GM18498 (cell line): ENCODE measurements around the gene UGT1A10.
"Not testable (repeated sequence)": the region's sequence is repeated elsewhere in the genome, so short reads cannot be mapped to it uniquely, and the experiment has no call there.

Experiments
- ATAC-seq: cut with Tn5 transposase; IDR thresholded peaks from one replicate; pipeline ENCODE4 v1.9.1; 2021; ENCODE audit warnings: mild to moderate bottlenecking, moderate library complexity; ENCODE audit not compliant: unreplicated experiment

The UGT1A10 gene

DNA sequence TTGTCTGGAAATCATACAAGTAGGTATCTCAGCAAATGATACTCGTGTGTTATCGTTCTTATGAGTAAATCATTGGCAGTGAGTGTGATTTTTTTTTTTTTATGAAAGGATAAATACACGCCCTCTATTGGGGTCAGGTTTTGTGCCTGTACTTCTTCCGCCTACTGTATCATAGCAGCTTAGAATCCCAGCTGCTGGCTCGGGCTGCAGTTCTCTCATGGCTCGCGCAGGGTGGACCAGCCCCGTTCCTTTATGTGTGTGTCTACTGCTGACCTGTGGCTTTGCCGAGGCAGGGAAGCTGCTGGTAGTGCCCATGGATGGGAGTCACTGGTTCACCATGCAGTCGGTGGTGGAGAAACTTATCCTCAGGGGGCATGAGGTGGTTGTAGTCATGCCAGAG lies at the start of gene UGT1A10:
UGT1A10 (plus strand) TSS at position 143 of the 400 bp plus-strand sequence; CDS start at position 218, 75 bp downstream.
- ATAC-seq: not testable (repeated sequence)

DNA sequence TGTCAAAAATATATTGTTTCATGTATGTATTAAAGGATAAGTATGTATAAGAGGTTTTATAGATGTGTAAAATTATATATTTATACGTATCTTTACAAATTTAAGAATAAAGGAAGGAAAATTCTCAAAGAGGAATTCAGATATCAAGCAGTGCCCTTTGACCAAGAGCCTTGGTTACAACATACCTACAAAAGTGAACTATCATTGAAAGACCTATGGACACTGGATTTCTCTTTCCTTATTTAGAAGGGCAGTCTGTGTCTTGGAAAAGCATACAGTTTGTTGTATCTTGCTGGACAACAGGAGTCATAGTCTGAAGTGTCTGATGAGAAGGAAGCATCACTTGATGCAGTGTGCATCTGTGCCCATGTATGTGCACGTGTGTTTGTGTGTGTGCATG lies 47.8 kb upstream of the UGT1A10 start:
- ATAC-seq: no peak

- ATAC-seq: not testable (repeated sequence)
Observed at GRCh38 chr2:233592706-233593105, 43.5 kb upstream of the UGT1A10 start.

- no peak for ATAC-seq
Observed at GRCh38 chr2:233593201-233593600, 43.0 kb upstream of the UGT1A10 start.

DNA sequence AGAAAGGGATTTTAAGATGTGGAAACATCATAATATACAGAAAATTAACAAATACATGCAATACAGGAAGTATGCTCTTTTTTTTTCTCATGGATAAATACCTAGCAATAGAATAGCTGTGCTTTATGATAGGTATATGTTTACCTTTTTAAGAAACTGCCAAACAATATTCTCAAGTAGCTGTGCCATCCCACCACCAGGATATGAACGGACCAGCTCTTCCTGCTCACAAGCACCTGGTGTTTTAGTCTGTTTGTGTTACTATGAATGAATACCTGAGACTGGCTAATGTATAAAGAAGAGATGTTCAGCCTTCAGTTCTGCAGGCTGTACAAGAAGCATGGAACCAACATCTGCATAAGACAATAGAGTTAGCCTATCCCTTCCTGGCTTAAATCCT lies 38.7 kb upstream of the UGT1A10 start:
- no peak for ATAC-seq

GRCh38 chr2:233598952-233599351 lies 37.3 kb upstream of the UGT1A10 start:
- no peak for ATAC-seq

DNA sequence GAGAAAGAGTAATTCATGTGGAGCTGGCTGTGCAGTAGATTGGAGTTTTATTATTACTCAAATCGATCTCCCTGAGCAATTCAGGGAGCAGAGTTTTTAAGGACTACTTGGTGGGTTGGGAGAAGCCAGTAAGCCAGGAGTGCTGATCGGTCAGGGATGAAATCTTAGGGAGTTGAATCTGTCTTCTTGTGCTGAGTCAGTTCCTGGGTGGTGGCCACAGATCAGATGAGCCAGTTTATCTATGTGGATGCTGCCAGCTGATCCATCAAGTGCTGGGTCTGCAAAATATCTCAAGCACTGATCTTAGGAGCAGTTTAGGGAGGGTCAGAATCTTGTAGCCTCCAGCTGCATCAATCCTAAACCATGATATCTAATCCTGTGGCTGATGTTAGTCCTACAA lies 35.9 kb upstream of the UGT1A10 start:
- ATAC-seq: no peak

- no peak for ATAC-seq
Observed at GRCh38 chr2:233602076-233602475, 34.2 kb upstream of the UGT1A10 start.

- no peak for ATAC-seq
Observed at GRCh38 chr2:233603520-233603919, 32.7 kb upstream of the UGT1A10 start.

- no peak for ATAC-seq
Observed at GRCh38 chr2:233604826-233605225, 31.4 kb upstream of the UGT1A10 start.

DNA sequence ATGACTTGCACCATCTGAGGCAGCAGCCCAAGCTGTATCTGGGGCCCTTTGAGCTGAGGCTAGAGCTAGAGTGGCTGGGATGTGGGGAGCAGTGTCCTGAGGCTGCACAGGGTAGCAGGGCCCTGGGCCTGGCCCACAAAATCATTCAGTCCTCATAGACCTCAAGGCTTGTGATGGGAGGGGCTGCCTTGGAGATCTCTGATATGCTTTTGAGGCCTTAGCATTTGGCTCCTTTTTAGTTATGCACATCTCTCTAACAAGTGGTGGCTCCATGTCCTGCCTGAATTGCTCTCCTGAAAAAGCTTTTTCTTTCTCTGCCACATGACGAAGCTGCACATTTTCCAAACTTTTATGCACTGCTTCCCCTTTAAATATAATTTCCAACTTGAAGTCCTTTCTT lies 30.6 kb upstream of the UGT1A10 start:
- no peak for ATAC-seq

DNA sequence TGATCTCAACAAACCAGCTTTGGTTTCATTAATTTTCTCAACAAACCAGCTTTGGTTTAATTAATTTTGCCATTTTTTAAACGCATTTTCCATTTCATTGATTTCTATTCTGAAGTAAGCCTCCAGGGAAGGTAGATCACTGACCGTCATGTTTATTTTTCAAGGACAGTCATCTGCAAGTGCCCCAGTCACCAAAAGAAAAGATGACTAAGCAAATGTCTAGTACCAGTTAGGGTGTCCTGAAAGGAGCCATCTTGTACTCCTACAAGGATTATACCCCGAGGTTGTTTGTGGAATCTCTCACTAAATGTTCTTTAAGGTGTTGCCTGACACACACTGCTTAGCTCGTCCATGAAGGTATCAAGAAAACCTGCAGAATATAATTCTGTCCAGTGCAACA lies 25.0 kb upstream of the UGT1A10 start:
- no peak for ATAC-seq

- not testable (repeated sequence) for ATAC-seq
Observed at GRCh38 chr2:233617476-233617875, 18.8 kb upstream of the UGT1A10 start, which contains the start of gene UGT1A8. Gene UGT1A8 (plus strand): TSS chr2:233617633. CDS start chr2:233617708, 75 bp downstream.

DNA sequence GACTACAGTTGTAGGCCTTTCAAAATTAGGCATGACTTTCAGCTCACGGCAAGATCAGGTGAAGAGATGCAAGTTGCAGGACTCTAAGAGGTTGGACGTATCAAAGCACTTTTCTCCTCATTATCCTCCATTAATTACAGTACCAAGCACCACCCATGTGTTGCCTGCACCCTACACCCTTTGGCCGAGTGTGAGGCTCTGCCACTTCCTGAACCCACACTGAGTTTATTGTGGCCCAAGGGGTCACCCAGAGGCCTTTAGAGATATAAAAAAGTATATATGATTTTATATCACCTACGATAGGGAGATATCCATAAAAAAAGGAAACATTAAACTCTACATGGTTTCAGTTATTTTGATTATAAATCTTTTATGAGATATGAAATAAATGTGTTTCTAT lies 16.0 kb upstream of the UGT1A10 start:
- no peak for ATAC-seq

GRCh38 chr2:233621863-233622262 lies 14.4 kb upstream of the UGT1A10 start:
- ATAC-seq: not testable (repeated sequence)

DNA sequence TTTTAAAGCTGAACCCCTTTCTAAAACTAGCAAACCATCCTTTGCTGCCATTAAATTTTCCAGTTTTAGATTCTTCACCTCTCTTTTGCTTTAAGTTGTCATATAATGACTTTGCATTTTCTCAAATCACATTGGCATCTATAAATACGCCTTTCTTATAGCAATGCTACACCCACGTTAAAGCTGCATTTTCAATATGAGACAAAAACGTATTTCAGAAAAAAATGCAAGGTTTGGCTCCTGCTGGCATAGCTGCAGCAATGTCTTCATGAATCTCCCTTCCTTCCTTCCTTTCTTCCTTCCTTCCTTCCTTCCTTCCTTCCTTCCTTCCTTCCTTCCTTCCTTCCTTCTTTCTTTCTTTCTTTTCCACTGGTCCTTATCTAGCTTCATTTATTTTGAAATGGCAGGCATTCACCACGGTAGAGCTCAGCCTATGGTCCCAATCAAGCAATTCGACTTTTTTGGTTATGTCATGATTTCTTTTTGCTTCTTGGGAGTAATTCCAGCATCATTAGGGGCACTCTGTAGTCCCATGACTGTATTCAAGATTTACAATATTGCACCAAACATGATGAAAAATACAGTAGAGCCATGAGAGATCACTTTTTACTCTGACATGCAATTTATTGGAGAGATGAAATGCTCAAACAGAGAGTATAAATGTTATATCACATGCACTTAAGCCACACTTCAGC lies 8.8 kb upstream of the UGT1A10 start:
- no peak for ATAC-seq

- ATAC-seq: no peak
Observed at GRCh38 chr2:233638836-233639235, 2.6 kb downstream of the UGT1A10 start.

GRCh38 chr2:233639860-233640259 lies 3.6 kb downstream of the UGT1A10 start:
- ATAC-seq: no peak

DNA sequence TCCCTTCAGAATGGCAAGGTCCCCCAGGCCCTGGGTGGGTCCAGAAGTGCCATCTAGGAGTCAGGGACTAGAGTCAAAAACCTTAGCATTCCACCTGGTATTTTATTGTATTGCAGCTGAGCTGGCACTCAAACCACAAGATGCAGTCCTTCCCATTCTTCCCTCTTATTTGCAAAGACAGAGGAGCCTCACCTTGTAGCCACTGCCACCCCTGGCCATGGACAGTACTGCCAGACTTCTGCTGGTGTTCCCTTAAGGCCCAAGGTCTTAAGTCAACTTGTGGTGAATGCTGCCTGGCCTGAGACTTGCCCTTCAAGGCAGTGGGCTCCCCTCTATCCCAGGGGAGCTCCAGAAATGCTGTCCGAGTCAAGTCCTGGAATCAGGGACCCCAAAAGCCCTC lies 6.9 kb downstream of the UGT1A10 start:
- no peak for ATAC-seq

GRCh38 chr2:233646033-233646432 lies 9.8 kb downstream of the UGT1A10 start:
- ATAC-seq: not testable (repeated sequence)

GRCh38 chr2:233650981-233651380 lies 14.7 kb downstream of the UGT1A10 start:
- ATAC-seq: no peak

DNA sequence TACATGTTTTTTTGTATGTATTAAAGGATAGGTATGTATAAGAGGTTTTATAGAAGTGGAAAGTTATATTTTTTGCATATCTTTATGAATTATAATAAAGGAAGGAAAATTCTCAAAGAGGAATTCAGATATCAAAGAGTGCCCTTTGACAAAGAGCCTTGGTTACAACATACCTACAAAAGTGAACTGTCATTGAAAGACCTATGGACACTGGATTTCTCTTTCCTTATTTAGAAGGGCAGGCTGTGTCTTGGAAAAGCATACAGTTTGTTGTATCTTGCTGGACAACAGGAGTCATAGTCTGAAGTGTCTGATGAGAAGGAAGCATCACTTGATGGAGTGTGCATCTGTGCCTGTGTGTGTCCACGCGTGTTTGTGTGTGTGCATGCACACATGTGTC lies 15.2 kb downstream of the UGT1A10 start:
- no peak for ATAC-seq

GRCh38 chr2:233654501-233654900 lies 18.3 kb downstream of the UGT1A10 start:
- ATAC-seq: no peak
